ENCODE data around the gene GRIN1. TPM values are rescaled to one million over a fixed set of nuclear protein-coding genes. Genes with fewer than 3 reads are reported as not detected.

Gene GRIN1
- total RNA-seq, 6 experiments from 2014 or later, result not detected

- H3K27me3 ChIP-seq, result peaks cover 0 to 10% of the 10 kb centered on the region in 2 donors
- no peak for DNase-seq
- TF ChIP-seq CTCF (IDR thresholded peaks at IDR 0.05), result no peak
- TF ChIP-seq POLR2A (IDR thresholded peaks at IDR 0.05), result no peak
- intact Hi-C loops (cut with DNase I), result no loop called here
- no peaks in the 10 kb centered on the region for H3K4me1 ChIP-seq
- no peak for ATAC-seq
- no peak overlapping the region for H3K4me3 ChIP-seq
- 23% methylated on average over 8 of the region's 37 CpGs for WGBS (ENCODE audit: insufficient coverage, low coverage, low lambda C conversion rate, missing lambda C conversion rate)
- H3K9me3 ChIP-seq, result no peaks in the 10 kb centered on the region
- no peak overlapping the region for H3K27ac ChIP-seq
- no peaks in the 10 kb centered on the region for H3K36me3 ChIP-seq
Observed at GRCh38 chr9:137139468-137140150, 655 bp downstream of the GRIN1 start.

- Histone ChIP-seq H3K4me3 (no peak overlapping the region), H3K9me3 (no peaks in the 10 kb centered on the region), H3K27me3 (peaks cover 0 to 10% of the 10 kb centered on the region in 2 donors), H3K36me3 (no peaks in the 10 kb centered on the region), H3K4me1 (no peaks in the 10 kb centered on the region), H3K27ac (no peak overlapping the region)
- ATAC-seq (no peak), DNase-seq (no peak)
- TF ChIP-seq CTCF (IDR thresholded peaks at IDR 0.05), result no peak
- TF ChIP-seq POLR2A (IDR thresholded peaks at IDR 0.05), result no peak
- intact Hi-C loops (cut with DNase I), result no loop called here
- WGBS (ENCODE audit: insufficient coverage, low coverage, low lambda C conversion rate, missing lambda C conversion rate), result 45% methylated on average over 14 of the region's 26 CpGs
Observed at GRCh38 chr9:137140151-137141012, 1.4 kb downstream of the GRIN1 start.

- Histone ChIP-seq H3K27ac (no peak overlapping the region), H3K36me3 (no peaks in the 10 kb centered on the region), H3K4me1 (no peaks in the 10 kb centered on the region), H3K4me3 (no peak overlapping the region), H3K9me3 (no peaks in the 10 kb centered on the region), H3K27me3 (peaks cover 0 to 10% of the 10 kb centered on the region in 2 donors)
- TF ChIP-seq CTCF (IDR thresholded peaks at IDR 0.05) (no peak), POLR2A (IDR thresholded peaks at IDR 0.05) (no peak)
- WGBS (ENCODE audit: insufficient coverage, low coverage, low lambda C conversion rate, missing lambda C conversion rate), result 40% methylated on average over 2 of the region's 17 CpGs
- ATAC-seq, result no peak
- no peak for DNase-seq
- intact Hi-C loops (cut with DNase I), result no loop called here
Observed at GRCh38 chr9:137141050-137141810, 2.3 kb downstream of the GRIN1 start.

GRCh38 chr9:137141976-137142936 lies 3.3 kb downstream of the GRIN1 start:
- Histone ChIP-seq H3K36me3 (no peaks in the 10 kb centered on the region), H3K9me3 (no peaks in the 10 kb centered on the region), H3K27ac (no peak overlapping the region), H3K4me3 (no peak overlapping the region), H3K27me3 (peaks cover 0 to 14% of the 10 kb centered on the region in 2 donors), H3K4me1 (no peaks in the 10 kb centered on the region)
- peak in 1 of 3 donors; percentile 44 for DNase-seq
- no peak for TF ChIP-seq POLR2A (IDR thresholded peaks at IDR 0.05)
- intact Hi-C loops (cut with DNase I), result no loop called here
- 52% methylated on average over 13 of the region's 24 CpGs for WGBS (ENCODE audit: insufficient coverage, low coverage, low lambda C conversion rate, missing lambda C conversion rate)
- ATAC-seq, result no peak

All from right lobe of liver (tissue), 6 donors.